Endodermal cell (in vitro differentiated cells): Measurements from ENCODE around the gene MYRIP. TPM values are rescaled to one million over a fixed set of nuclear protein-coding genes. Genes with fewer than 3 reads are reported as not detected.

Experiments
- DNase-seq: peaks from one replicate; pipeline ENCODE4 v3.0.0-alpha.2; 2017
- H3K27ac ChIP-seq: 2 replicates; pipeline ENCODE4 v1.5.1; 2013; ENCODE audit warnings: mild to moderate bottlenecking, low read depth, low read length, moderate library complexity
- H3K27me3 ChIP-seq: 2 replicates; pipeline ENCODE4 v1.6.1; 2013; ENCODE audit warnings: mild to moderate bottlenecking, low read length, moderate library complexity; ENCODE audit not compliant: insufficient read depth, control insufficient read depth, poor library complexity, severe bottlenecking
- H3K36me3 ChIP-seq: 2 replicates; pipeline ENCODE4 v1.7.0; 2013; ENCODE audit warnings: mild to moderate bottlenecking, low read length, moderate library complexity; ENCODE audit not compliant: control insufficient read depth, insufficient read depth
- H3K4me1 ChIP-seq: one replicate; pipeline ENCODE4 v1.7.0; 2013; ENCODE audit warnings: low read length; ENCODE audit not compliant: control insufficient read depth, insufficient read depth
- H3K4me3 ChIP-seq: 2 replicates; pipeline ENCODE4 v1.5.1; 2013; ENCODE audit warnings: mild to moderate bottlenecking, low read length, moderate library complexity
- H3K9ac ChIP-seq: 2 replicates; pipeline ENCODE4 v1.6.1; 2013; ENCODE audit warnings: mild to moderate bottlenecking, low read length, moderate library complexity; ENCODE audit not compliant: poor library complexity, severe bottlenecking; ENCODE audit errors: extremely low read depth
- H3K9me3 ChIP-seq: 2 replicates; pipeline ENCODE4 v1.6.1; 2013; ENCODE audit warnings: mild to moderate bottlenecking, low read length, moderate library complexity; ENCODE audit not compliant: control insufficient read depth
- H3K27ac Mint-ChIP-seq: 2 replicates; pipeline ENCODE4 v1.8.0; 2020; ENCODE audit warnings: mixed read lengths
- H3K27me3 Mint-ChIP-seq: 2 replicates; pipeline ENCODE4 v1.8.0; 2021; ENCODE audit warnings: mild to moderate bottlenecking, mixed read lengths; ENCODE audit not compliant: insufficient read depth
- H3K36me3 Mint-ChIP-seq: 2 replicates; pipeline ENCODE4 v1.8.0; 2020; ENCODE audit warnings: low read depth, mixed read lengths
- H3K4me1 Mint-ChIP-seq: 2 replicates; pipeline ENCODE4 v1.8.0; 2020; ENCODE audit warnings: mixed read lengths
- H3K4me3 Mint-ChIP-seq: 2 replicates; pipeline ENCODE4 v1.8.0; 2020; ENCODE audit warnings: mild to moderate bottlenecking, moderate library complexity, mixed read lengths
- H3K9me3 Mint-ChIP-seq: 2 replicates; pipeline ENCODE4 v1.8.0; 2020; ENCODE audit warnings: mild to moderate bottlenecking, mixed read lengths
- CTCF ChIP-seq: fragments of 200-600 bp; sonication (generic); conservative IDR thresholded peaks from 2 replicates; pipeline ENCODE4 v1.5.0; 2021; ENCODE audit warnings: antibody characterized with exemption, mild to moderate bottlenecking
- WGBS, 2 experiments: methylation state at CpG; one replicate each; pipeline versions ENCODE4 v1.1.5 to v1.1.7; 2013; ENCODE audit warnings: missing lambda C conversion rate in 2 of 2, mixed read lengths in 1 of 2; ENCODE audit not compliant: insufficient coverage in 1 of 2, insufficient read length in 1 of 2; 5-methylcytosine and 5-hydroxymethylcytosine counted together
- total RNA-seq, 2 donors: library from RNA; stranded (reverse); fragmentation: NEBNext Ultra II Directional in 1 of 2; extraction: Animal tissue kit (Norgen Biotek cat#: 25700) in 1 of 2; gene quantifications; 2 replicates in 1 of 2; 3 replicates in 1 of 2; pipeline ENCODE4 v1.2.1, GENCODE V29; 2021

Gene MYRIP
- total RNA-seq, 2 donors from 2014 or later = 4.3 to 4.6 TPM

GRCh38 chr3:40240921-40241320, 431.5 kb downstream of the MYRIP start:
- peak; percentile 52 for TF ChIP-seq CTCF
- 94 to 100% methylated on average over 1 of the region's 1 CpG for WGBS, 2 experiments
- no peaks in the 10 kb centered on the region for H3K36me3 Mint-ChIP-seq
- Histone ChIP-seq H3K4me3 (no peak overlapping the region), H3K4me1 (no peaks in the 10 kb centered on the region), H3K9me3 (no peaks in the 10 kb centered on the region), H3K27ac (no peak overlapping the region), H3K9ac (no peak overlapping the region), H3K36me3 (no peaks in the 10 kb centered on the region), H3K27me3 (no peaks in the 10 kb centered on the region)
- H3K9me3 Mint-ChIP-seq = no peaks in the 10 kb centered on the region
- H3K4me1 Mint-ChIP-seq = peaks cover 9% of the 10 kb centered on the region
- H3K27me3 Mint-ChIP-seq = no peaks in the 10 kb centered on the region
- no peak overlapping the region for H3K27ac Mint-ChIP-seq
- H3K4me3 Mint-ChIP-seq = no peak overlapping the region
- DNase-seq = no peak

GRCh38 chr3:40242216-40242615, 432.8 kb downstream of the MYRIP start:
- H3K27me3 Mint-ChIP-seq = no peaks in the 10 kb centered on the region
- WGBS, 2 experiments = 97% methylated on average over 1 of the region's 1 CpG; no CpG with 5 or more reads in 1 of the 2 experiments
- Histone ChIP-seq H3K4me1 (no peaks in the 10 kb centered on the region), H3K9me3 (no peaks in the 10 kb centered on the region), H3K4me3 (no peak overlapping the region), H3K27ac (no peak overlapping the region), H3K27me3 (no peaks in the 10 kb centered on the region), H3K9ac (no peak overlapping the region), H3K36me3 (no peaks in the 10 kb centered on the region)
- no peaks in the 10 kb centered on the region for H3K9me3 Mint-ChIP-seq
- H3K4me3 Mint-ChIP-seq = no peak overlapping the region
- no peaks in the 10 kb centered on the region for H3K36me3 Mint-ChIP-seq
- H3K27ac Mint-ChIP-seq = no peak overlapping the region
- peaks cover 15% of the 10 kb centered on the region for H3K4me1 Mint-ChIP-seq
- TF ChIP-seq CTCF = peak; percentile 12
- DNase-seq = no peak

GRCh38 chr3:40242638-40243037, 433.2 kb downstream of the MYRIP start:
- no peak for TF ChIP-seq CTCF
- Mint-ChIP-seq H3K36me3 (no peaks in the 10 kb centered on the region), H3K27me3 (no peaks in the 10 kb centered on the region), H3K27ac (no peak overlapping the region), H3K4me3 (no peak overlapping the region), H3K4me1 (peaks cover 15% of the 10 kb centered on the region), H3K9me3 (no peaks in the 10 kb centered on the region)
- DNase-seq = no peak
- Histone ChIP-seq H3K9ac (no peak overlapping the region), H3K4me1 (no peaks in the 10 kb centered on the region), H3K36me3 (no peaks in the 10 kb centered on the region), H3K4me3 (no peak overlapping the region), H3K27ac (no peak overlapping the region), H3K9me3 (no peaks in the 10 kb centered on the region), H3K27me3 (no peaks in the 10 kb centered on the region)
- no CpG with 5 or more reads among the region's 1 CpG for WGBS, 2 experiments
